BJ (cell line): Measurements from ENCODE around the gene LY6G6C. TPM values are rescaled to one million over a fixed set of nuclear protein-coding genes. Genes with fewer than 3 reads are reported as not detected.

ENCODE experiments used
- CTCF ChIA-PET: fragments of 350-600 bp; formaldehyde crosslinking; extraction: SDS; loops from one replicate; lab custom pipeline; 2021; ENCODE audit warnings: antibody characterized with exemption, inconsistent platforms; lab: Yijun Ruan, JAX
- POLR2A ChIA-PET: fragments of 300-600 bp; sonication (Branson Sonifier 250); formaldehyde crosslinking; extraction: SDS; loops from one replicate; lab custom pipeline; 2021; ENCODE audit warnings: antibody characterized with exemption; lab: Charles Lee
- DNase-seq: peaks from one replicate; pipeline ENCODE4 v3.0.0-alpha.2; 2011; ENCODE audit warnings: low read depth
- H3K27me3 ChIP-seq: 2 replicates; pipeline ENCODE4 v1.6.0; 2011; ENCODE audit warnings: low read length; ENCODE audit not compliant: control insufficient read depth, insufficient read depth
- H3K36me3 ChIP-seq: 2 replicates; pipeline ENCODE4 v1.5.1; 2011; ENCODE audit warnings: low read length; ENCODE audit not compliant: control insufficient read depth, insufficient read depth
- H3K4me3 ChIP-seq: 2 replicates; pipeline ENCODE4 v1.5.1; 2011; ENCODE audit warnings: low read depth, mild to moderate bottlenecking, control low read depth, low read length
- CTCF ChIP-seq: IDR thresholded peaks from 2 replicates; pipeline ENCODE4 v1.5.1; 2011; ENCODE audit warnings: low read depth, mild to moderate bottlenecking, control low read depth, inconsistent platforms, low read length, moderate library complexity; ENCODE audit not compliant: insufficient read depth
- polyA plus RNA-seq: library from polyadenylated mRNA; depleted of rRNA; stranded (reverse); fragments of >200 nt; gene quantifications from 2 replicates; pipeline ENCODE4 v1.2.3, GENCODE V29; 2011

Gene LY6G6C
- polyA plus RNA-seq, 1 experiment = not detected

- no peak for TF ChIP-seq CTCF
- no peak for DNase-seq
- ChIA-PET POLR2A (no interaction called here), CTCF (interaction anchor here (0.9 to 1.1 kb wide), 2 partner anchors 12 to 82 kb away, joined by 3 read pairs; no protein-coding TSS in a partner anchor)
- H3K4me3 ChIP-seq = no peak overlapping the region
- H3K27me3 ChIP-seq = no peaks in the 10 kb centered on the region
- H3K36me3 ChIP-seq = peaks cover 39% of the 10 kb centered on the region
Measured at GRCh38 chr6:31687860-31688693, 33.5 kb downstream of the LY6G6C start.

GRCh38 chr6:31687321-31687720 lies 34.2 kb downstream of the LY6G6C start:
- no peak for TF ChIP-seq CTCF
- Histone ChIP-seq H3K4me3 (no peak overlapping the region), H3K36me3 (peaks cover 36% of the 10 kb centered on the region), H3K27me3 (no peaks in the 10 kb centered on the region)
- no peak for DNase-seq
- POLR2A ChIA-PET = no interaction called here
- CTCF ChIA-PET = interaction anchor here (1.1 kb wide), 1 partner anchor 82 kb away, joined by 3 read pairs; no protein-coding TSS in a partner anchor

GRCh38 chr6:31686483-31686882 lies 35.1 kb downstream of the LY6G6C start:
- H3K27me3 ChIP-seq = no peaks in the 10 kb centered on the region
- no peak for TF ChIP-seq CTCF
- ChIA-PET POLR2A (no interaction called here), CTCF (interaction anchor here (1.1 kb wide), 1 partner anchor 83 kb away, joined by 3 read pairs; no protein-coding TSS in a partner anchor)
- no peak for DNase-seq
- no peak overlapping the region for H3K4me3 ChIP-seq
- peaks cover 34% of the 10 kb centered on the region for H3K36me3 ChIP-seq

- H3K27me3 ChIP-seq = no peaks in the 10 kb centered on the region
- H3K4me3 ChIP-seq = no peak overlapping the region
- DNase-seq = no peak
- TF ChIP-seq CTCF = no peak
- CTCF ChIA-PET = interaction anchor here (0.7 to 3.1 kb wide), 2 partner anchors 54 to 146 kb away, joined by 3 to 11 read pairs; no protein-coding TSS in a partner anchor
- peaks cover 18% of the 10 kb centered on the region for H3K36me3 ChIP-seq
- POLR2A ChIA-PET = no interaction called here
Measured at GRCh38 chr6:31683591-31683990, 38.0 kb downstream of the LY6G6C start.

GRCh38 chr6:31681135-31681671 lies 40.3 kb downstream of the LY6G6C start:
- TF ChIP-seq CTCF = peak; percentile 48
- ChIA-PET CTCF (interaction anchor here (0.7 to 3.2 kb wide), 15 partner anchors 10 to 271 kb away, joined by 3 to 15 read pairs (median 4); partner anchors contain the start of genes ABHD16A, CLIC1 and LSM2), POLR2A (interaction anchor here (0.6 kb wide), 1 partner anchor 160 kb away, joined by 3 read pairs; no protein-coding TSS in a partner anchor)
- DNase-seq = no peak
- Histone ChIP-seq H3K27me3 (no peaks in the 10 kb centered on the region), H3K4me3 (peak overlapping the region; percentile 39), H3K36me3 (peaks cover 6% of the 10 kb centered on the region)
